ENCODE results near the gene CEP85L.

The CEP85L gene

DNA sequence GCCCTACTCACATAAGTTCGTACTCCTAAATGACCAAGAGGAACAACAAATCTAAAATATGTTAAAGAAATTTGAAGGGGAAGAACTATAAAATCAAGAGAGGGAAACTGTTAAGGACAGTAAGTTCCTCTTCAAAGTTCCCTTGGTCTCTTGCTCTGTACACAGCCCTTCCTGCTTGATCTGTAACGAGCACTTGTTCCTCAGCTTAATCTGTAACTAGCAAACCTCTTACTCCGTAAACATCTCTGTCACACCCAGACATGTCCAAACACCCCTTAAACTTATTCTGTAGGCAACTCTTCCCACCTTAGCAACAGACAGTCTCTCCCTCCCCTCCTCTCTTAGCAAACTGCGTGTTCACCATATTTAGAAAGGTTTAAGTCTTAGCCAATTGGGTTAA is 73.4 kb downstream of the CEP85L start:
- no peak for DNase-seq

DNA sequence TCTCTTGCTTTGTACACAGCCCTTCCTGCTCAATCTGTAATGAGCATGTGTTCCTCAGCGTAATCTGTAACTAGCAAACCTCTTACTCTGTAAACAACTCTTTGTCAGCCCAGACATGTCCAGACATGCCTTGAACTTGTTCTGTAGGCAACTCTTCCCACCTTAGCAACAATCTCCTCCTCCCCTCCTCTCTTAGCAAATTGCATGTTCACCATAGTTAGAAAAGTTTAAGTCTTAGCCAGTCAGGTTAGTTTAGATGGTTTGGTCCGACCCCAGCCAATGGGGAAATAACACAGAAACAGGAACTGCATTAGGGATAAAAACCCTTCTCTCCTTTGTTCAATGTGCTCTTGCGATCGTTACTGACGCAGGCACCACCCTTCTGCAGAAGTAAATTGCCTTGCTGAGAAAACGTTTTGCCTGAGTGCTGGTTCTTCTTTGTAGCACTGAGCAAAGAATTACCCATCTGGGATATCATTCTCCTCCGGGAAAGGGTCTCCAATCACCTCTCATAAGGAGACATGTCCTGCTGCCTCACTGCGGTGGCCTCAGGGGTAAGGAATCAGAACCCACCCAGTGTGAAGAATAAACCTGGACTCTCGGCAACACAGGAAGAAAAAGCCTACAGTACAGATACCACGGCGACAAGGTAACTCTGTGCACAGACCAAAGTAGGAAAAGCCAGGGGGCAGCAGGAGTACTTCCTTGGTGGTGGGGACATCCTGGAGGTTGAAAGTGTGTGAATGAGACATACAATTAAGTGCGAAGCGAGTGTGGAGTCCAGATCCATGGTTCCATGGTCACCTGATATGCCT is 77.1 kb downstream of the CEP85L start:
- DNase-seq: no peak

DNA sequence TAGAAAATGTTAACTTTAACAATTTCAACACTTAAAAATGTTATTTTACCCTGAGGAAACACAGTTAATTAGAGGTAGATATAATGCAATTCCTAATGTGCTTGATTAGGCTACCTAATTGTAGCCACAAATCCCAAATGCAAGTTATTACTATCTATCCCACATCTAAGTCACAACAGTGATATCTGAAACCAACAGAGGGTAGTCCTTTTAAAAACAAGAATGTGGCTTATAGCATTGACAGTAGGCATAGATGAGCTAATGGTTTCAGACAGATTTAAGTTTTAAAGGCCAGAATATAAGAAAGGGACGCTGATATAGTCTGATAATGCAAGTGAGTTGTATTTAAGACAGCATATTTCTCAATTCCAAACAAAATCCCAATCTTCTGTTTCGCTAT is 80.3 kb downstream of the CEP85L start:
- DNase-seq: no peak

GRCh38 chr6:118569498-118569897 is 81.9 kb downstream of the CEP85L start:
- no peak for DNase-seq

GRCh38 chr6:118567974-118568373 is 83.4 kb downstream of the CEP85L start:
- DNase-seq: no peak

- DNase-seq: no peak
Observed at GRCh38 chr6:118565311-118565960, 86.0 kb downstream of the CEP85L start.

GRCh38 chr6:118562959-118563358 is 88.4 kb downstream of the CEP85L start:
- DNase-seq: peak; percentile 43

GRCh38 chr6:118562248-118562647 is 89.1 kb downstream of the CEP85L start:
- DNase-seq: no peak

DNA sequence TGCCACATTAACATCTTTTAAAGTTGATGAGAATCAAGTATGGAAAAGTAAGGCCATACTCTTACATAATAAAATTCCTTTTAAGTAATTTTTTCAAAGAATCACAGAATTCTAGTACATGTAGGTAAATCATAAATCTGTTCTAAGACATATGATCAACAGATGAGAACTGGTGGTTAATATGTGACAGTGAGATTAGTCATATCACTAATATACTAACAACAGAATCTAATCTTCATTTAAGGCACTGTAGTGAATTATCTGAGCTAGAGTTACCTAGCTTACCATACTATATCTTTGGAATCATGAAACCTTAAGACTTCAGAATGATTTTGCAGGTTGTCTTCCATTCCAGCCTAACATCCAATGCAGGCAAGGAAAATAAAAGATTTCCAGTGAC is 91.7 kb downstream of the CEP85L start:
- DNase-seq: no peak

DNA sequence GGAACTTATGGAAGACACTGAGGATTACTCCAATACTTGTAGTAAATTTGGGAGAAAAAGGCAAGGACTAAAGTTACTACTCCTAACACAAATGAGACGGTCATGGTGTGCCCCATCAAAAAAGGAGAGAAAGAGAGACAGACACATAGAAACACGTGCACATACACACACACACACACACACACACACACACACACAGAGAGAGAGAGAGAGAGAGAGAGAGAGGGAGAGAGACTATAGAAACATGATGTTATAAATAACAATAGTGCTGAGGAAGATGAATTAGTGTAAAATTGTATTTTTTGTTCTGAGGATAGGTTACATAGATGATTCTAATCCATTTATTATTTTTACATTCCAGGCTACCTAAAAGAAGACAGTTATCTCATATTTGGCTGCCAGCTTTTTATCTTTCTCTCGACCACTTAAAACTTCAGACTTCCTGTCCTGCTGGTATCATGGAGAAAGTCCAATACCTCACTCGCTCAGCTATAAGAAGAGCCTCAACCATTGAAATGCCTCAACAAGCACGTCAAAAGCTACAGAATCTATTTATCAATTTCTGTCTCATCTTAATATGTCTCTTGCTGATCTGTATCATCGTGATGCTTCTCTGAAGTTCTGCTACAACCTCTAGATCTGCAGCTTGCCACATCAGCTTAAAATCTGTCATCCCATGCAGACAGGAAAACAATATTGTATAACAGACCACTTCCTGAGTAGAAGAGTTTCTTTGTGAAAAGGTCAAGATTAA is 92.8 kb downstream of the CEP85L start:
- DNase-seq: peak; percentile 25

- DNase-seq: no peak
Observed at GRCh38 chr6:118554698-118555097, 96.7 kb downstream of the CEP85L start.

- no peak for DNase-seq
Observed at GRCh38 chr6:118553132-118553531, 98.3 kb downstream of the CEP85L start.

- peak; percentile 60 for DNase-seq
Observed at GRCh38 chr6:118551063-118552053, 100.0 kb downstream of the CEP85L start.

DNA sequence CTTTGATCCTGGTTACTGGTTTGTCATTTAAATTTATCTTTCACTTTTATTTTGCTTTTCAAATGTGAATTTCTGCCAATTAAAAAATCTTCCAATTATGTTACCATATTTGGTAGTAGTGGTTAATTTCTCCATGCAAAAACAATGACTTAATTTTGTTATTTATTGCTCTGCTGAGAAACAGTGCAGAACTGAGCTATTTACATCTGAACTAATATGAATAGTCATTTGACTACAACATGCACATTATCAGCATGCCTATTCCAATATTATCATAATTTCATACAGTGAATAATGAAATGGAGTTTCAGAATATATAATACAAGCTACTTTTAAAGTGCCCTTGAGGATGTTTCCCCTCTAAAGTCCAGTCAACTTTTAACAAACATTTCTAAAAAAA is 102.8 kb downstream of the CEP85L start:
- no peak for DNase-seq

GRCh38 chr6:118548136-118548535 is 103.3 kb downstream of the CEP85L start, which contains the start of gene PLN:
PLN (plus strand) TSS chr6:118548296; CDS start chr6:118558922, 10,626 bp downstream.
- peak; percentile 23 for DNase-seq

DNA sequence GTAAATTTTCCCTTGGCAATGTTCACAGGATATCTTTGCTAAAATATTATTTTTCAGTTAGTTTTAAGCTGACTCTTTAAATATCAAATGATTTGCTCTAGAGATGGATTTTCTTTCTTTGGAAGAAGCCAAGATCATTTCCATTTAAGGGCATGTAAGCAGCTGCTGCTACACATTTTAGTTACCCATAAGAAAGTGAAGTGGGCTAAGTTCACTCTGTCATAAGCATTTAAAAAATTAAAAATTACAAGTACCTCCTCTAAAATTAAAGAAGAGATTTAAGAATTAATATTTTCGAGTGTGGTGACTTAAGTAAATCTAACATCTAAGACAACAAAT is 104.5 kb downstream of the CEP85L start:
- no peak for DNase-seq

- no peak for DNase-seq
Observed at GRCh38 chr6:118546164-118546879, 105.1 kb downstream of the CEP85L start.

GRCh38 chr6:118544105-118544504 is 107.3 kb downstream of the CEP85L start:
- DNase-seq: no peak

DNA sequence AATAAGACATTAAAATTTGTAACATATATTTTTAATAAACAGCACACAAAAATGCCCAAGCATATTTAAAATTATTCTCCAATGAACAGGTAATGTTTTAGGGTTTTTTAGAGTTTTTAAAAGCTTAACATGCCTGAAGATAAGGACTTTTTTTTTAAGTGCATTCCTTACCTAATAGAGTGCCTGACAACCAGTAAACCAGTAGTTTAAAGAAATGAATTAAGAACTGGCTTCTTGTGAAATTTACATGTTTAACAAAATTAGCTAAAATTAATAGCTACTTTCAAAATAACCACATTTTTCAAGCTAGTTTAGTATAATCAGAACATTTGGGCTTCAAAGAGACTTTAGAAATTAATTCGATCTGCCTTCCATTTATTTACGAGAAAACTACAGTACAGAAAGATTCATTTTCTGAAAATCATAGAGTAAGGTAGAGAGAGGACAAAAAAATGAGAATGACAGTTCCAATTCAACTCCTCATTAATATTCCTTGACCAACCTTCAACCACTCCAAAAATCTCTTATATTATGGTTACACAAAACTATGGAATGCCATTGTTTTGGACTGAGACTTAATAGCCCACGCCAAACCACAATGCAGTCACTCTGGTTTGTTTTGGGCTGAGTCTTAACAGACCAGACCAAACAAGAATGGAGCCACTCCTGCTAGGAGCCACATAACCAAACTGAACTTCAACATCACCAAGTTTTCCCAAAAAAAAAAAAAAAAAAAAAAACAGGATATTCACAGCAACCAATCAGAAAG is 109.0 kb downstream of the CEP85L start:
- DNase-seq: peak; percentile 56

GRCh38 chr6:118537574-118537973 is 113.8 kb downstream of the CEP85L start:
- DNase-seq: no peak

DNA sequence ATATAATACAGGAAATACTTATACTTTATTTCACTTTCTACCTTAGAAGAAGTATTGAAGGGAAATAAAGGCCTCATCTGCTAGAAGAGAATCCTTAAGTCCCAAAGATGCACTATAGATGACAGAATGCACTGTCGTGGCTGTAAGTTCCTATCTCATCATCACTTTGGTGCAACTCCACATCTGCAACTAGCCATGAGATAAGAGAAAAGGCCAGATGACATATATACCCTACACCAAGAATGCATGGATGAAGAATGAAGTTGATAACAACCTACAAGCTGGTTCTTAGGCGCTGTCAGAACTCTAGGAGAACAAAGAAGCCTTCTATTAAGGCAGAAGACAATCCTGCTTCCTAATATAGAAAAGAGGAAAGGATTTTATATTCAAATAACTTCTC is 114.9 kb downstream of the CEP85L start:
- DNase-seq: no peak

Measured in fibroblast of skin of back (primary cell).